Measurements from ENCODE around the gene KAT2B. TPM values are rescaled to one million over a fixed set of nuclear protein-coding genes. Genes with fewer than 3 reads are reported as not detected.

KAT2B gene
- total and polyA plus RNA-seq, 2 donors (not counting 1 experiment from before 2014, with no cell fraction given): 21.7 to 57.5 TPM

DNA sequence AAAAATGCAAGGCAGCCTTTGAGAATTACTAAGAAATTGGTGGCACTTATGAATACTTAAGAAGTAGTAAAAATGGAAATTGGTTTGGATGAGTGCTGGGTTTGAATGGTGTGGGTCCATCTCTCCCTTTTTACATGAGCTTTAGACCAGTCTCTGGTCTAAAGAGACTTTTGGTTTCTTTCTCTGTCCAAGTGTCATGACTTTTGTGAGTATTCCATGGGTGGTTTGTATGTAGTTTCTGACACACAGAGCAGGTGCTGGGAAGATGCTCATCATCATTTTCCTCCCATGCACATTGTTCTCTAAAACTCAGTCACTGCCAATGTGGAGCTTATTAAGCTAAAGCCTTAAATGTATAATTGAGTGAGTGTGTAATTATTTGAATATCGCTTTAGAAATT lies 63.5 kb downstream of the KAT2B start:
- Histone ChIP-seq H3K4me3 (ENCODE audit: control extremely low read depth in 1 of 5, extremely low read depth in 1 of 5, insufficient read depth in 1 of 5, low read depth in 2 of 5, low read length in 4 of 5) (no peak overlapping the region), H4K20me1 (ENCODE audit: control insufficient read depth, insufficient read depth, low read length, poor library complexity, severe bottlenecking) (no peaks in the 10 kb centered on the region), H3K27me3 (replicated peaks in 1 of 4; ENCODE audit: control extremely low read depth in 1 of 4, control insufficient read depth in 3 of 4, insufficient read depth in 4 of 4, low read length in 3 of 4) (no peaks in the 10 kb centered on the region), H2AFZ (ENCODE audit: insufficient read depth, low read depth, low read length, poor library complexity, severe bottlenecking) (peak overlapping the region; percentile 10), H3K9ac (ENCODE audit: low read length) (peak overlapping the region; percentile 29), H3K4me1 (ENCODE audit: control insufficient read depth in 2 of 2, insufficient read depth in 2 of 2, low read length in 2 of 2) (peaks cover 10 to 16% of the 10 kb centered on the region in 2 donors), H3K27ac (ENCODE audit: low read length in 2 of 2) (peak overlapping the region in 1 of 2 donors; percentile 58), H3K4me2 (replicated peaks; ENCODE audit: low read depth, low read length, poor library complexity, severe bottlenecking) (peak overlapping the region; percentile 18), H3K36me3 (replicated peaks in 1 of 2; ENCODE audit: control extremely low read depth in 1 of 2, control insufficient read depth in 1 of 2, extremely low read depth in 1 of 2, insufficient read depth in 2 of 2, low read length in 1 of 2) (peaks cover 6 to 27% of the 10 kb centered on the region in 2 experiments), H3K9me3 (ENCODE audit: control extremely low read depth in 1 of 3, control insufficient read depth in 2 of 3, insufficient read depth in 1 of 3, low read length in 2 of 3) (no peaks in the 10 kb centered on the region), H3K79me2 (ENCODE audit: control insufficient read depth, insufficient read depth, low read length) (no peaks in the 10 kb centered on the region)
- no peaks in the 10 kb centered on the region for H3K9me3 Mint-ChIP-seq (ENCODE audit: insufficient read depth)
- peak overlapping the region; percentile 42 for H3K27ac Mint-ChIP-seq
- 100% methylated on average over 1 of the region's 1 CpG for WGBS (ENCODE audit: insufficient coverage)
- CTCF ChIA-PET: no interaction called here
- H3K4me3 Mint-ChIP-seq: no peak overlapping the region
- no peaks in the 10 kb centered on the region for H3K27me3 Mint-ChIP-seq
- POLR2A ChIA-PET: no interaction called here
- no peak for TF ChIP-seq CTCF (IDR thresholded peaks at IDR 0.05)
- TF ChIP-seq EZH2 (IDR thresholded peaks at IDR 0.05; ENCODE audit: borderline replicate concordance, insufficient read depth, low read depth, low read length, poor library complexity, severe bottlenecking): no peak
- peaks cover 16% of the 10 kb centered on the region for H3K4me1 Mint-ChIP-seq
- ATAC-seq (ENCODE audit: low read depth): no peak
- no peak for DNase-seq
- intact Hi-C loops (cut with micrococcal nuclease): no loop called here

DNA sequence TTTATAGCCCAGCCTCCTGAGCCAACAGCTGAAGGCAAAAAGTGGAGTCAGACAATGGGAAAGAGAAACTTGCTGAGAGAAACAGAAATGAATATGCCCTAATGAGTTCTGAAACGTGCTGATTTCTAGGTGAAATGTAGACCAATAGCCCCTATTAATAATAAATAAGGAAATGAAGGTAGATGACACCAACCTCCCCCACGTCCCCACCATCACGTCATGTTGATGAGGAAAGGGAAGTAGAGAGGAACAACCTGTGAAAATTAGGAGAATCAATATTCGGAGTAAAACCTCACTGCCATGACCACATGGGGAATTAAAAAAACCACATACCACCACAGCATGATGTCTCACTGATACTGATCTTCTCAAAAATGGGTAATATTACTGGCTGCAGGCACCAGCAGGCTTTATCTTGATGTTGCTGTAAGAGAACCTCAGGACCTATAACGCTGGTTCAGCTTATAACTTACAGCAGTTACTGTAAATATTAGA lies 64.0 kb downstream of the KAT2B start:
- Mint-ChIP-seq H3K4me3 (no peak overlapping the region), H3K9me3 (ENCODE audit: insufficient read depth) (no peaks in the 10 kb centered on the region), H3K27ac (peak overlapping the region; percentile 42), H3K27me3 (no peaks in the 10 kb centered on the region), H3K4me1 (peaks cover 16% of the 10 kb centered on the region)
- Histone ChIP-seq H3K36me3 (replicated peaks in 1 of 2; ENCODE audit: control extremely low read depth in 1 of 2, control insufficient read depth in 1 of 2, extremely low read depth in 1 of 2, insufficient read depth in 2 of 2, low read length in 1 of 2) (peaks cover 2 to 27% of the 10 kb centered on the region in 2 experiments), H2AFZ (ENCODE audit: insufficient read depth, low read depth, low read length, poor library complexity, severe bottlenecking) (peak overlapping the region; percentile 10), H4K20me1 (ENCODE audit: control insufficient read depth, insufficient read depth, low read length, poor library complexity, severe bottlenecking) (no peaks in the 10 kb centered on the region), H3K4me2 (replicated peaks; ENCODE audit: low read depth, low read length, poor library complexity, severe bottlenecking) (peak overlapping the region; percentile 18), H3K4me3 (ENCODE audit: control extremely low read depth in 1 of 5, extremely low read depth in 1 of 5, insufficient read depth in 1 of 5, low read depth in 2 of 5, low read length in 4 of 5) (no peak overlapping the region), H3K27ac (ENCODE audit: low read length in 2 of 2) (peak overlapping the region in 1 of 2 donors; percentile 58), H3K9ac (ENCODE audit: low read length) (peak overlapping the region; percentile 29), H3K27me3 (replicated peaks in 1 of 4; ENCODE audit: control extremely low read depth in 1 of 4, control insufficient read depth in 3 of 4, insufficient read depth in 4 of 4, low read length in 3 of 4) (no peaks in the 10 kb centered on the region), H3K4me1 (ENCODE audit: control insufficient read depth in 2 of 2, insufficient read depth in 2 of 2, low read length in 2 of 2) (peaks cover 10 to 16% of the 10 kb centered on the region in 2 donors), H3K79me2 (ENCODE audit: control insufficient read depth, insufficient read depth, low read length) (no peaks in the 10 kb centered on the region), H3K9me3 (ENCODE audit: control extremely low read depth in 1 of 3, control insufficient read depth in 2 of 3, insufficient read depth in 1 of 3, low read length in 2 of 3) (no peaks in the 10 kb centered on the region)
- TF ChIP-seq EZH2 (IDR thresholded peaks at IDR 0.05; ENCODE audit: borderline replicate concordance, insufficient read depth, low read depth, low read length, poor library complexity, severe bottlenecking) (no peak), CTCF (IDR thresholded peaks at IDR 0.05) (no peak)
- DNase-seq: peak; percentile 59
- peak; percentile 28 for ATAC-seq (ENCODE audit: low read depth)
- intact Hi-C loops (cut with micrococcal nuclease): no loop called here
- ChIA-PET CTCF (no interaction called here), POLR2A (interaction anchor here (1.4 kb wide), 1 partner anchor 63 kb away, joined by 3 read pairs; no protein-coding TSS in a partner anchor)
- WGBS (ENCODE audit: insufficient coverage): no CpG with 5 or more reads among the region's 5 CpGs

All from B cell (primary cell).